H1 (cell line): ENCODE data around the gene BCAS4. TPM values are rescaled to one million over a fixed set of nuclear protein-coding genes. Genes with fewer than 3 reads are reported as not detected.

Source experiments
- EP300 ChIP-seq, 2 experiments: IDR thresholded peaks; 1 replicate in 1 of 2; 2 replicates in 1 of 2; pipeline ENCODE4 v1.6.1; 2011 to 2012; ENCODE audit warnings: low read depth in 2 of 2, low read length in 2 of 2, mild to moderate bottlenecking in 2 of 2, borderline replicate concordance in 1 of 2, inconsistent platforms in 1 of 2, moderate library complexity in 1 of 2
- GABPA ChIP-seq: IDR thresholded peaks from 2 replicates; pipeline ENCODE4 v1.6.1; 2011; ENCODE audit warnings: mild to moderate bottlenecking, low read length, moderate library complexity, borderline replicate concordance; ENCODE audit not compliant: insufficient read depth
- HDAC6 ChIP-seq: IDR thresholded peaks from one replicate; pipeline ENCODE4 v1.7.1; 2012; ENCODE audit warnings: low read depth, mild to moderate bottlenecking, inconsistent platforms, low read length, moderate library complexity
- JUN ChIP-seq: IDR thresholded peaks from 2 replicates; pipeline ENCODE4 v1.6.1; 2011; ENCODE audit warnings: low read depth, mild to moderate bottlenecking, improper control_type of control experiment, low read length
- KDM4A ChIP-seq: IDR thresholded peaks from one replicate; pipeline ENCODE4 v1.7.1; 2012; ENCODE audit warnings: low read depth, mild to moderate bottlenecking, moderate library complexity, low read length, inconsistent platforms; ENCODE audit not compliant: severe bottlenecking
- POLR2AphosphoS5 ChIP-seq: IDR thresholded peaks from 2 replicates; pipeline ENCODE4 v1.6.1; 2011; ENCODE audit warnings: low read depth, low read length
- POU5F1 ChIP-seq: IDR thresholded peaks from 2 replicates; pipeline ENCODE4 v1.6.1; 2011; ENCODE audit warnings: low read depth, mild to moderate bottlenecking, low read length, moderate library complexity
- SIN3A ChIP-seq, 2 experiments: IDR thresholded peaks in 1 of 2; conservative IDR thresholded peaks in 1 of 2; 2 replicates each; pipeline ENCODE4 v1.6.1; 2011 to 2012; ENCODE audit warnings: low read length in 2 of 2, improper control_type of control experiment in 1 of 2, low read depth in 1 of 2, mild to moderate bottlenecking in 1 of 2
- SIRT6 ChIP-seq: IDR thresholded peaks from one replicate; pipeline ENCODE4 v1.7.1; 2012; ENCODE audit warnings: low read length, inconsistent platforms
- SIX5 ChIP-seq: IDR thresholded peaks from 2 replicates; pipeline ENCODE4 v1.6.1; 2011; ENCODE audit warnings: mild to moderate bottlenecking, low read depth, low read length
- SP2 ChIP-seq: IDR thresholded peaks from 2 replicates; pipeline ENCODE4 v1.6.1; 2012; ENCODE audit warnings: mild to moderate bottlenecking, low read length, inconsistent platforms
- SP4 ChIP-seq: IDR thresholded peaks from 2 replicates; pipeline ENCODE4 v1.6.1; 2012; ENCODE audit warnings: low read length, inconsistent platforms
- SUZ12 ChIP-seq: fragments of 200-600 bp; sonication (generic); IDR thresholded peaks from 2 replicates; pipeline ENCODE4 v1.6.1; 2012; ENCODE audit warnings: mild to moderate bottlenecking, inconsistent platforms, low read length, moderate library complexity, mixed read lengths
- TAF7 ChIP-seq: optimal IDR thresholded peaks from 2 replicates; pipeline ENCODE3; 2011; ENCODE audit warnings: low read depth, mild to moderate bottlenecking, inconsistent platforms, low read length, moderate library complexity, borderline replicate concordance
- TCF12 ChIP-seq: IDR thresholded peaks from 2 replicates; pipeline ENCODE4 v1.6.1; 2011; ENCODE audit warnings: low read depth, mild to moderate bottlenecking, low read length
- YY1 ChIP-seq: IDR thresholded peaks from 2 replicates; pipeline ENCODE4 v1.6.1; 2011; ENCODE audit warnings: low read depth, mild to moderate bottlenecking, low read length
- polyA plus RNA-seq, 7 experiments: library from polyadenylated mRNA; depleted of rRNA in 3 of 7; stranded (reverse) in 5 of 7; unstranded in 2 of 7; fragments of >200 nt in 5 of 7; fragments of 200-250 nt in 2 of 7; gene quantifications; 1 replicate in 5 of 7; 2 replicates in 1 of 7; 4 replicates in 1 of 7; pipeline versions ENCODE4 v1.2.1 to v1.2.3, GENCODE V29; 2011 to 2013; ENCODE audit warnings: missing spikeins in 2 of 7, mixed read lengths in 2 of 7
- total RNA-seq: library from RNA; stranded (reverse); fragmentation: NEBNext Ultra II Directional; extraction: Animal tissue kit (Norgen Biotek cat#: 25700); gene quantifications from 2 replicates; pipeline ENCODE4 v1.2.1, GENCODE V29; 2021
- TF ChIP-seq, protein P1 (sequence below), 3 experiments: IDR thresholded peaks; 1 replicate in 2 of 3; 2 replicates in 1 of 3; pipeline versions ENCODE4 v1.5.1 to v1.6.1; 2011; ENCODE audit warnings: low read length in 3 of 3, mild to moderate bottlenecking in 3 of 3, inconsistent platforms in 2 of 3, low read depth in 1 of 3, moderate library complexity in 1 of 3; ENCODE audit not compliant: insufficient read depth in 1 of 3; ENCODE audit errors: control extremely low read depth in 1 of 3
- TF ChIP-seq, protein P2 (sequence below): IDR thresholded peaks from 2 replicates; pipeline ENCODE4 v1.6.1; 2011; ENCODE audit warnings: low read length, improper control_type of control experiment
- TF ChIP-seq, protein P3 (sequence below): IDR thresholded peaks from 2 replicates; pipeline ENCODE4 v1.6.1; 2011; ENCODE audit warnings: low read depth, mild to moderate bottlenecking, low read length; ENCODE audit not compliant: insufficient read depth

Gene BCAS4
- total and polyA plus RNA-seq, 2 of the 8 experiments (the other 6 are each of a cell fraction or from before 2014, with no cell fraction given): 21.2 to 23.6 TPM

DNA sequence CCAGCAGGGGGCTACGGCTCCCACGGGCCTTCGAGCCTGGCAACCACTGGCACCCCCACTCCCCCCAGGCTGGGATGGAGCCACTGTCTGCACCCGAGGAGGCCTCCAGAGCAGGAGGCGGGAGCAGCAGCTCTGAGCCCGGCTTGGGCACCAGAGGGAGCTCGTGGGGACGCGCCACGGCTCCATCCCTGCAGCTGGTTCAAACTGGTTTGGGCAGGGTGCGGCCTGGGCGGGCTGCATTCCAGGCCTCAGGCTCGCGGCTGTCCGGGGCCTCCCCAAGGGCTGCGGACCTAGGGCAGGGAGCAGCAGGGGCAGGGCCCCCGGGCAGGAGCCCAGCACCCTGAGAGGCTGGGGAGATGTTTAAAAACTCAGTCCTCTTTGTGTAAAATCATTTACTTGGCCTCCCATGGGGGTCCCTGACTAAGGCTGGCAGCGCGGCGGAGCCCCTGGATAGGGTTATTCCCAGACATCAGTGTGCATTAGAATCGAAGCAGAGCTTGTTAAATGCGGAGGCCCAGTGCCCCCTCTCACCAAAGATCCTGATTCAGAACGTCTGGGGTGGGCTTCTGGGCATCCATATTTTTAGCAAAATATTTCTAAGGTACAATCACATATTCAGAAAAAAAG lies 4.1 kb upstream of the BCAS4 start (continued):
- 0 out of 2 replicates have a peak, but pooled peaks have one; percentile 26 for TF ChIP-seq POLR2AphosphoS5
- peak in 1 of 2 experiments; percentile 85; a peak in 1 of 3 replicates for TF ChIP-seq EP300 (IDR thresholded peaks at IDR 0.05; ENCODE audit: borderline replicate concordance in 1 of 2, low read depth in 2 of 2, low read length in 2 of 2)
- TF ChIP-seq TCF12: 0 out of 2 replicates have a peak, but pooled peaks have one; percentile 82
- TF ChIP-seq SIRT6: no peak
- peak; percentile 48; the same call in 1 of the 2 replicates for TF ChIP-seq GABPA
- TF ChIP-seq SP4: no peak
- TF ChIP-seq SP2: no peak
- peak; percentile 95 for TF ChIP-seq TAF7
- TF ChIP-seq, protein P1, sequence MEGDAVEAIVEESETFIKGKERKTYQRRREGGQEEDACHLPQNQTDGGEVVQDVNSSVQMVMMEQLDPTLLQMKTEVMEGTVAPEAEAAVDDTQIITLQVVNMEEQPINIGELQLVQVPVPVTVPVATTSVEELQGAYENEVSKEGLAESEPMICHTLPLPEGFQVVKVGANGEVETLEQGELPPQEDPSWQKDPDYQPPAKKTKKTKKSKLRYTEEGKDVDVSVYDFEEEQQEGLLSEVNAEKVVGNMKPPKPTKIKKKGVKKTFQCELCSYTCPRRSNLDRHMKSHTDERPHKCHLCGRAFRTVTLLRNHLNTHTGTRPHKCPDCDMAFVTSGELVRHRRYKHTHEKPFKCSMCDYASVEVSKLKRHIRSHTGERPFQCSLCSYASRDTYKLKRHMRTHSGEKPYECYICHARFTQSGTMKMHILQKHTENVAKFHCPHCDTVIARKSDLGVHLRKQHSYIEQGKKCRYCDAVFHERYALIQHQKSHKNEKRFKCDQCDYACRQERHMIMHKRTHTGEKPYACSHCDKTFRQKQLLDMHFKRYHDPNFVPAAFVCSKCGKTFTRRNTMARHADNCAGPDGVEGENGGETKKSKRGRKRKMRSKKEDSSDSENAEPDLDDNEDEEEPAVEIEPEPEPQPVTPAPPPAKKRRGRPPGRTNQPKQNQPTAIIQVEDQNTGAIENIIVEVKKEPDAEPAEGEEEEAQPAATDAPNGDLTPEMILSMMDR (IDR thresholded peaks at IDR 0.05; ENCODE audit: control extremely low read depth in 1 of 3, insufficient read depth in 1 of 3, low read depth in 1 of 3, low read length in 3 of 3): peak; percentile 69 to 84 (median 82)
- no peak for TF ChIP-seq HDAC6
- no peak for TF ChIP-seq KDM4A
- peak; percentile 88; the same call in 1 of the 2 replicates for TF ChIP-seq JUN
- TF ChIP-seq, protein P2, sequence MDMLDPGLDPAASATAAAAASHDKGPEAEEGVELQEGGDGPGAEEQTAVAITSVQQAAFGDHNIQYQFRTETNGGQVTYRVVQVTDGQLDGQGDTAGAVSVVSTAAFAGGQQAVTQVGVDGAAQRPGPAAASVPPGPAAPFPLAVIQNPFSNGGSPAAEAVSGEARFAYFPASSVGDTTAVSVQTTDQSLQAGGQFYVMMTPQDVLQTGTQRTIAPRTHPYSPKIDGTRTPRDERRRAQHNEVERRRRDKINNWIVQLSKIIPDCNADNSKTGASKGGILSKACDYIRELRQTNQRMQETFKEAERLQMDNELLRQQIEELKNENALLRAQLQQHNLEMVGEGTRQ: peak; percentile 33; the same call in 1 of the 2 replicates
- TF ChIP-seq SIN3A (conservative IDR thresholded peaks at IDR 0.05 in 1 of 2, IDR thresholded peaks at IDR 0.05 in 1 of 2; ENCODE audit: low read depth in 1 of 2, low read length in 2 of 2): no peak
- TF ChIP-seq SUZ12: no peak
- TF ChIP-seq POU5F1: no peak
- TF ChIP-seq YY1: peak; percentile 53; the same call in 1 of the 2 replicates
- TF ChIP-seq, protein P3, sequence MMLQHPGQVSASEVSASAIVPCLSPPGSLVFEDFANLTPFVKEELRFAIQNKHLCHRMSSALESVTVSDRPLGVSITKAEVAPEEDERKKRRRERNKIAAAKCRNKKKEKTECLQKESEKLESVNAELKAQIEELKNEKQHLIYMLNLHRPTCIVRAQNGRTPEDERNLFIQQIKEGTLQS: no peak
- no peak for TF ChIP-seq SIX5
